BE2C (cell line): Measurements from ENCODE around the gene LTA4H.
"Not testable (repeated sequence)": the region's sequence is repeated elsewhere in the genome, so short reads cannot be mapped to it uniquely, and the experiment has no call there.

ENCODE experiments used
- DNase-seq: peaks from one replicate; pipeline ENCODE4 v3.0.0-alpha.2; 2020
- H3K27me3 ChIP-seq: fragments of 250-450 bp; sonication (Bioruptor Pico); 2 replicates; pipeline ENCODE4 v1.5.1; 2020; ENCODE audit warnings: mild to moderate bottlenecking
- H3K36me3 ChIP-seq: fragments of 250-450 bp; sonication (Bioruptor Pico); 2 replicates; pipeline ENCODE4 v1.5.1; 2020; ENCODE audit warnings: mild to moderate bottlenecking
- H3K4me1 ChIP-seq: fragments of 250-450 bp; sonication (Bioruptor Pico); 2 replicates; pipeline ENCODE4 v1.5.1; 2020
- H3K4me3 ChIP-seq: 2 replicates; pipeline ENCODE4 v1.5.1; 2011; ENCODE audit warnings: low read depth, low read length
- H3K9me3 ChIP-seq: fragments of 250-450 bp; sonication (Bioruptor Pico); 2 replicates; pipeline ENCODE4 v1.5.1; 2020
- CTCF ChIP-seq: IDR thresholded peaks from 2 replicates; pipeline ENCODE4 v1.5.1; 2012; ENCODE audit warnings: mild to moderate bottlenecking, low read depth, low read length

The LTA4H gene

GRCh38 chr12:95976416-95976832, 59.0 kb downstream of the LTA4H start:
- Histone ChIP-seq H3K36me3 (no peaks in the 10 kb centered on the region), H3K27me3 (peaks cover 7% of the 10 kb centered on the region), H3K9me3 (no peaks in the 10 kb centered on the region), H3K4me1 (no peaks in the 10 kb centered on the region), H3K4me3 (no peak overlapping the region)
- DNase-seq: no peak
- no peak for TF ChIP-seq CTCF

DNA sequence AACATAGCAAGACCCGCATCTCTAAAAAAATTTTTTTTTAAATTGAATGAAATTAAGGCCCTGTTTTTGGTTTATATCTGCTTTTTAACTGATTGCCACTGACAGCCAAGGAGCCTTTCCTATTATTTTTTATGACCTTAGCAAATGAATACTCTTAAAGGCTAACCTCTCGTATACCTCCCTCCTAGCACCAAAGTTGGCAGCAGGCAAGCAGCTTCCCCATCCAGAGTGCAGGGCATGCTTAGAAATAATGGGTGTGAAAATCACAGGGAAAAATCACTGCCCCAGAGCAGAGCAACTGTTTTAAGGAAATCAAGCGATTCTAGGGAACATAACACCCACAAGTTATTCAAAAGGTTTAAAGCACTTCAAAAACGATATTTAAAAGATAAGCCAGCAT, 59.9 kb downstream of the LTA4H start:
- H3K4me1 ChIP-seq: no peaks in the 10 kb centered on the region
- no peak for DNase-seq
- no peak for TF ChIP-seq CTCF
- H3K36me3 ChIP-seq: no peaks in the 10 kb centered on the region
- H3K4me3 ChIP-seq: no peak overlapping the region
- peaks cover 5% of the 10 kb centered on the region for H3K27me3 ChIP-seq
- no peaks in the 10 kb centered on the region for H3K9me3 ChIP-seq

DNA sequence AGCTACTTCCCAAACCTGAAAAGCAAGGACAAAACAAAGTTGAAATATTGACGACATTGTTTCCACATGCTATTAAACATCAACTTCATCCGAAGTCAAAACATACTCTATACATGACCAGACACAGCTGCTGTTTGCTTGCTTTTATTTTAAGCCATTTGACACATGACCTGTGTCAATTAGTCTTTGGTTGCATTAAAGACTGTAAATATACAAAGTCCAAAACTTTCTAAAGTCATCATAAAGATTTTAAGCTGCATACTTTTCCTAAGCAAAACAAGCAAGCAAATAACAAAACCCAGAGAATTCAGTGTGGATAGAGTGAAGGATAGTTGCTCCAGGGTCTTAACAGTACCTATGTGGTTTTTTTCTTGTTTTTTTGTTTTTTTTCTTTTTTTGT, 61.0 kb downstream of the LTA4H start:
- H3K4me3 ChIP-seq: no peak overlapping the region
- no peak for DNase-seq
- no peaks in the 10 kb centered on the region for H3K9me3 ChIP-seq
- TF ChIP-seq CTCF: no peak
- H3K4me1 ChIP-seq: no peaks in the 10 kb centered on the region
- H3K36me3 ChIP-seq: no peaks in the 10 kb centered on the region
- H3K27me3 ChIP-seq: peaks cover 5% of the 10 kb centered on the region; the same call in 1 of the 2 replicates

DNA sequence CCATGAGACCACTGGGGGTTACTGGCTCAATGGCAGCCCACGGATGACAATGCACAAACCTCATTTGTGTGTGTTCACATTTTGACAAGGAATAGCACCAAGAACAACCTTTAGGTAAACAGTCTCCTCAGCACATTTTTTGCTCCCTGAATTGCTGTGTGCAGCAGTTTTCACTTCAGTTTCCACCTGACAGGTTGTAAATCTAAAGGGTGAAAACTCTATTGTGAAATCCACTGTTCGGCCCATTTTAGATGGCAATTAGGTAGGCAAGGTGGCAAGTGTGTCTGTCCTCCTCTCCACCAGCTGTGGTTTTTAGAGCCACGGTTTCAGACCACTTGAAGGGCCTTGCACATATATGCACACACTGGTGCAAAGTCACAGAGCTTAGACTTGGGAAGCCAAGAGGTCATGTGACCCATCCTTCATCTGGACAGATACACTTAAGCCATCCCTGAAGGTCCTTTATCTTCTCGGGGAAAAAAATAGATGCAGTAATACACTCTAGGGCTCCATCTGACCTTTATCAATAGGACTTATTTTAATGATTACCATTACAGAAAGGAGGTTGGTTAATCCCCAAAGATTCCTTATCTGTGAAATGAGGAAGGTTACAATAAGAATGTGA, 62.4 kb downstream of the LTA4H start:
- no peak for TF ChIP-seq CTCF
- H3K27me3 ChIP-seq: peaks cover 5% of the 10 kb centered on the region; the same call in 1 of the 2 replicates
- DNase-seq: no peak

DNA sequence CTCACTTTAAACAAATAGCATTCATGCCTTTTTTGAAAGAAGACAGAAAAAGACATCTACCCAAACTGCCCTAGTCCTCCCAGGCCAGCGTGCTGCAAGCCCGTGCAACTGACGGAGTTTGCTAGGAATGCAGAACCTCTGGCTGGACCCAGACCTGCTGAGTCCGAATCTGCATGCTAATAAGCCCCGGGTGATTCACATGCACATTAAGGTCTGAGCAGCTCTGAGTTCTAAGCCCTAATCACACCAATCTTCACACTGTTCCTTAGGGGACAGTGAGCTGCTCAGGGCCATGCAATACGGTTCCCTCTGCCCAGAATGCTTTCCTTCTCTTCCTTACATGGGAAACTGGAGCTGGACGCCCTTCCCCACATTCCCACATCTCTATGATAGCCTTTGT, 64.5 kb downstream of the LTA4H start:
- DNase-seq: no peak
- Histone ChIP-seq H3K4me1 (no peaks in the 10 kb centered on the region), H3K36me3 (no peaks in the 10 kb centered on the region), H3K9me3 (no peaks in the 10 kb centered on the region), H3K4me3 (no peak overlapping the region), H3K27me3 (no peaks in the 10 kb centered on the region)
- TF ChIP-seq CTCF: no peak

More for the DNA sequence above, 62.4 kb downstream of the LTA4H start:
- H3K4me1 ChIP-seq: no peaks in the 10 kb centered on the region
- no peak overlapping the region for H3K4me3 ChIP-seq
- no peaks in the 10 kb centered on the region for H3K9me3 ChIP-seq
- H3K36me3 ChIP-seq: no peaks in the 10 kb centered on the region

- not testable (repeated sequence) for DNase-seq, H3K36me3 ChIP-seq, H3K4me3 ChIP-seq, H3K9me3 ChIP-seq, H3K4me1 ChIP-seq, H3K27me3 ChIP-seq
Measured at GRCh38 chr12:95969116-95969515, 66.3 kb downstream of the LTA4H start.
